GM18858 (cell line): Measurements from ENCODE around the gene CDK5.
A peak's percentile ranks its signal among the peaks of the same experiment; 100 is the strongest.

Experiments used
- ATAC-seq: cut with Tn5 transposase; IDR thresholded peaks from one replicate; pipeline ENCODE4 v1.9.1; 2021; ENCODE audit not compliant: unreplicated experiment

The CDK5 gene

GRCh38 chr7:151087245-151088018 lies 29.7 kb upstream of the CDK5 start:
- no peak for ATAC-seq

- ATAC-seq = no peak
These were observed 29.1 kb upstream of the CDK5 start for GRCh38 chr7:151086802-151087244.

- peak; percentile 23 for ATAC-seq
These were observed 28.3 kb upstream of the CDK5 start, which contains the start of gene AGAP3 for GRCh38 chr7:151085691-151086620. Gene AGAP3 (plus strand): TSS chr7:151086475. CDS start chr7:151086742, 267 bp downstream.

- ATAC-seq = no peak
These were observed 27.6 kb upstream of the CDK5 start for GRCh38 chr7:151085329-151085690.

GRCh38 chr7:151083824-151084160 lies 26.1 kb upstream of the CDK5 start:
- no peak for ATAC-seq

- peak; percentile 39 for ATAC-seq
These were observed 25.6 kb upstream of the CDK5 start, which contains the start of gene TMUB1 for GRCh38 chr7:151083071-151083823. Gene TMUB1 (minus strand): TSS chr7:151083493. CDS start chr7:151082563, 930 bp downstream.

GRCh38 chr7:151082141-151083070 lies 24.7 kb upstream of the CDK5 start:
- ATAC-seq = no peak

- no peak for ATAC-seq
These were observed 23.7 kb upstream of the CDK5 start for GRCh38 chr7:151081170-151082101.

- peak; percentile 69 for ATAC-seq
These were observed 22.9 kb upstream of the CDK5 start, which contains the start of gene FASTK for GRCh38 chr7:151080522-151081169. Gene FASTK (minus strand): TSS chr7:151080809. CDS start chr7:151080766, 43 bp downstream.

GRCh38 chr7:151080067-151080521 lies 22.4 kb upstream of the CDK5 start:
- peak; percentile 3 for ATAC-seq

GRCh38 chr7:151079199-151079910 lies 21.7 kb upstream of the CDK5 start:
- ATAC-seq = no peak

GRCh38 chr7:151078233-151079040 lies 20.7 kb upstream of the CDK5 start:
- ATAC-seq = no peak

- ATAC-seq = no peak
These were observed 20.1 kb upstream of the CDK5 start for GRCh38 chr7:151077705-151078232.

- ATAC-seq = no peak
These were observed 19.4 kb upstream of the CDK5 start for GRCh38 chr7:151076863-151077704.

- ATAC-seq = no peak
These were observed 18.3 kb upstream of the CDK5 start for GRCh38 chr7:151075978-151076426.

GRCh38 chr7:151075662-151075971 lies 17.9 kb upstream of the CDK5 start:
- no peak for ATAC-seq
